Tongue (tissue), 2 donors: ENCODE data around the gene KIF18B. TPM values are rescaled to one million over a fixed set of nuclear protein-coding genes. Genes with fewer than 3 reads are reported as not detected.
A peak's percentile ranks its signal among the peaks of the same experiment; 100 is the strongest.

Experiments
- DNase-seq: peaks from one replicate; pipeline ENCODE4 v3.0.0-alpha.2; 2015
- total RNA-seq: library from RNA; depleted of rRNA; stranded (reverse); fragments of >200 nt; gene quantifications from one replicate; pipeline ENCODE4 v1.2.3, GENCODE V29; 2014

Gene KIF18B
- total RNA-seq, 1 donor from 2014 or later = 3.6 TPM

DNA sequence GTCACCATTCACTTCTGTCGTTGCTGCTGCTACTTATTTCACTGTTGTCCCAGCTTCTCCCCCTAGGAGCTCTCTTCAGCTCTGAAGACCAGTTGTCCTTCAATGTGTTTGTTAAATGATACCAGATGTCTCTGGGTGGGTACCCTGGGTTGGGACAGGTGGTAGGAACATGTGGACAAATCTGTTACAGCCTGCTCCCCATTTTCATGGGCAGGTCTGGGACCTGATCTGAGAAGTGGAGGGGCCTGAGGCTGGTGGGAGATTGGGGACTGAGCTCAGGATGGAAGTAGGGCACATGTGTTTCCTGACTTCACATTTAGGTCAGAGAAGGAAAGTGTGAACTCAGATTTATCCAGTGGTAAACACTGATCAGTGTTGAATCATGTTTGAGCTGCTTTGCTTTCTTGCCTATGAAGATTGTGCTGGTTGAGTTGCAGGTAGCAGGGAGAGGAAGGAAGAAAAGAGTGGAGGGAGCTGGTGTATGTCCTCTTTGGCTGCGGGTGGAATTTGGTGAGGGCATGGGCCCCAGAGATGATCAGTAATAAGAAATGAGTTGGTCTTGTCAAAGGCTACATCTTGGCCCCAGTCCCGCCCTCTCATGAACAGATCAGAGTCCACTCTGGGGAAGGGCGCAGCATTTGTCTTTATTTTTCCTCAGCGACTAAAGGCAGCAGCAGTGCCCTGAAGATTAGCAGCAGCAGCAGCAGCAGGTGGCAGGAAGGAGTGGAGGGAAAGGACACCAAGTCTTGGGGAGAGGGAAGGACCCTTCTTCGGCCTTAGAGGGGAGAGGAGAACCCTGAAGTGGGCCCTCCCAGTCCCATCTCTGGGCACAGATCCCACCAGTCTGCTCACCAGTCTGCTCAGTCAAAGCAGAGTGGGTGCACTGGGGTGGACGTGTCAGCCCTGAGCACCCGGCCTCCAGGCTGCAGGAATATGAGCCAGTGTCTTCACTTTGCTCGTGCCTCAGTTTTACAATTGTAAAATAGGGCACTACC lies 42.3 kb downstream of the KIF18B start:
- peak; percentile 57 for DNase-seq

- DNase-seq = no peak
These were observed 43.3 kb downstream of the KIF18B start for GRCh38 chr17:44904001-44904984.

DNA sequence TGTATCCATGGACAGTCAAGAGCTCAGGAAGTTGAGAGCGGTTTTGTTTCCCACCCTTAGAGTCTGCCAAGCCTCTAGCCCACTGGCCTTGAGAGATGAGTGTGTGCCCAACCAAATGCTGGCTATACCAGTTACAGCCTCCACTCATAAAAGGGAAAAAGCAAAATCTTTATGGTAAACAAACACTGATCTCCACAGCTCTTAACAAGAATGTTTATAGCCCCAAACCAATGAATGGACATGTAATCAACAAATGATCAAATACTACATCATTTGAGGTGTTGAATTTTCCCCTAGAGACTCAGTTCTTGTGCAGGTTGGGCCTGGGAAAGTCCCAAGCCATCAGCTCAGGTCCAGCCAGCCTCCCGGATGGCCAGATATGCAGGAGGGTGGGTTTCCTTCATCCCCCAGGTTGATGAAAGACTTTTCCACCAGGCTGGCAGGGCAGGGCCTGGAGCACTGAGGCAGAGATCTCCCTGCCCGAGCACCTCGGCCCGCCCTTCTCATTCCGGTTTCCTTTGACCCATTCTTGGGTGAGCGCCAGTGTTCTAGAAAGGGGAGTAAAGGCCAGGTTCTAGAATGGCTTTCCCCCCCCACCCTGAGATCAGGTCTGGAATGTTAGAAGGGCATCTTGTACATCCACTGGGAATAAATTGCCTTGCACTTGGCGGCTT lies 44.4 kb downstream of the KIF18B start:
- DNase-seq = no peak

DNA sequence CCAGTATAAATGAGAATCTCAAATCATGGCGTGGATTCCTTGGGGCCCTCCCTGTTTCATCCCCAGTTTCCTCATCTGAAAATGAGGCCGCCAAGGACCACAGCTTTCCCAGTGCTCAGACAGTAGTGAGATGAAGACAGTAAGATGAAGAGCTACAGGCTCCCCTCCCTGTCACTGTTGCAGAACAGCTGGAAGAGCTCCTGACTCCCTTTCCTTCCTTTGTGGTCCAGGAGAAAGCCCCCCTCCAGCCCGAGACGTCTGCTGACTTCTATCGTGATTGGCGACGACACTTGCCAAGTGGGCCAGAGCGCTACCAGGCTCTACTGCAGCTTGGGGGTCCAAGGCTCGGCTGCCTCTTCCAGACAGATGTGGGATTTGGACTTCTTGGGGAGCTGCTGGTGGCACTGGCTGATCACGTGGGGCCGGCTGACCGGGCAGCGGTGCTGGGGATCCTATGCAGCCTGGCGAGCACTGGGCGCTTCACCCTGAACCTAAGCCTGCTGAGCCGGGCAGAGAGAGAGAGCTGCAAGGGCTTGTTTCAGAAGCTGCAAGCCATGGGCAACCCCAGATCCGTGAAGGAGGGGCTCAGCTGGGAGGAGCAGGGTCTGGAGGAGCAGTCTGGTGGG lies 45.3 kb downstream of the KIF18B start:
- DNase-seq = no peak

- no peak for DNase-seq
These were observed 46.1 kb downstream of the KIF18B start for GRCh38 chr17:44901411-44901921.

- DNase-seq = peak; percentile 87
These were observed 46.7 kb downstream of the KIF18B start for GRCh38 chr17:44900894-44901293.

DNA sequence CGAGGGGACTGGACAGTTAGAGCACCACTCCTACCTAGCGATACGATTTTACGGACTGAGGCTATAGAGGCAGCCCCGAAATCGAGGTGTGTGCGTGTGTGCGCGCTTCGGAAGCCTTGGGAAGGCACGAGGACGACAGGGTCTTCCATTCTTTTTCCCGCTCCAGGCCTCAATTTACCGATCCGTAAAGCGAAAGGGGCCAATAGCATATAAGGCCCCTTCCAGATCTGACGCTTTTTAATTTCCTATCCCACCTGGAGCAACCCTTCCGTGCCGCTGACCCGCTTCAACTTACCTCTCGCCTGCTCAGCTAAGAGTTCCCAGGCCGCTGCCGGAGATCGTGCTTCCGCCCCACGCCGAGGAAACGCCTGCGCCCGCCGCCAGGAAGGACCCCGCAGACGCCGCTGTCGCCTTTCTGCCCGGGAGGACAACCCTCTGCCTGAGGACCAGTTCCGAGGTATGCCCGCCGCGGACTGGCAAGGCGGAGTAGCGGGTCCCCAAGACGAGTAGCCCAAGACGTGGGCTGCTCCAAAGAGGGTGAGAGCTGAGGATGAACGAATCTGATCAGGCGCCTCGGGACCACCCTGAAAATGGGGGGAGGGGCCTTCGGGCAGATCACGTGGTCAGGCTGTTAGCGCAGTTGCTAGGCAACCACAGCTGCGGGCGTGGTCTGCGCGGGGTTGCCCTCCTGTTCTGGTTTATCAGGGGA lies 48.3 kb downstream of the KIF18B start, which contains the start of gene EFTUD2:
Gene EFTUD2, minus strand, starts transcription at position 372 of the 709 bp plus-strand sequence. CDS start 4,924 bp downstream, outside the sequence.
- peak; percentile 96 for DNase-seq

GRCh38 chr17:44898768-44899073 lies 48.9 kb downstream of the KIF18B start:
- no peak for DNase-seq

- DNase-seq = no peak
These were observed 52.9 kb downstream of the KIF18B start for GRCh38 chr17:44894642-44895041.

DNA sequence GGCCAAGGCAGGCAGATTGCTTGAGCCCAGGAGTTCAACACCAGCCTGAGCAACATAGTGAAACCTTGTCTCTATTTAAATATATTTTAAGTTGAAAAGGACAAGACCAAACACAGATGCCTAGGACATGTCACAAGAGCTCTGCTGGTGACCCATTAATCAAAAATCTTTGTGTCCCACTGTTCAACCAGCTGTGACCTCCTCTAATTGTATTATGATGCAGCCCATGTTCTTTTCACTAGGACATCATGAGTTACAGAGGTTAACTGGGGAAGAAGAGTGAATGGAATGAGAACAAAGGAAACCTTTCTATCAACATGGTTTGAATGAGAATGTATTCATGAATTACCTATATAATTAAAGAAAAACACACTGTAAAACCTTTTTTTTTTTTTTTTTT lies 55.3 kb downstream of the KIF18B start:
- DNase-seq = no peak

DNA sequence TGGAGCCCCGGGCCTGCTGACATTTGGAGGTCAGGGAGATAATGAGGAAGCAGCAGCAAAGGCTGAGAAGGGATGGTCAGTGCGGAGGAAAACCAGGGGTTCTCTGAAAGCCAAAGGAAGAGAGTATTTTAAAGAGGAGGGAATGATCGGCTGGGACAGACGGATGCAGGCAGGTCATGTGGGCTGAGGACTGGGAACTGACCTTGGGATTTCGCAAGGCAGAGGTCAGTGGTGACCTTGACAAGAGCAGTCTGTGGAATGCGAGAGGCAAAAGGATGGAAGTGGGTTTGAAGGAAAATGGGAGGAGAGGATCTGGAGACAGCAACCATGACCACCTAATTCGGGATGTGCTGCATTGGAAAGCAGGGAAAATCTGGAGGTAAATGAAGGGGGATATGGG lies 58.6 kb downstream of the KIF18B start:
- DNase-seq = no peak

DNA sequence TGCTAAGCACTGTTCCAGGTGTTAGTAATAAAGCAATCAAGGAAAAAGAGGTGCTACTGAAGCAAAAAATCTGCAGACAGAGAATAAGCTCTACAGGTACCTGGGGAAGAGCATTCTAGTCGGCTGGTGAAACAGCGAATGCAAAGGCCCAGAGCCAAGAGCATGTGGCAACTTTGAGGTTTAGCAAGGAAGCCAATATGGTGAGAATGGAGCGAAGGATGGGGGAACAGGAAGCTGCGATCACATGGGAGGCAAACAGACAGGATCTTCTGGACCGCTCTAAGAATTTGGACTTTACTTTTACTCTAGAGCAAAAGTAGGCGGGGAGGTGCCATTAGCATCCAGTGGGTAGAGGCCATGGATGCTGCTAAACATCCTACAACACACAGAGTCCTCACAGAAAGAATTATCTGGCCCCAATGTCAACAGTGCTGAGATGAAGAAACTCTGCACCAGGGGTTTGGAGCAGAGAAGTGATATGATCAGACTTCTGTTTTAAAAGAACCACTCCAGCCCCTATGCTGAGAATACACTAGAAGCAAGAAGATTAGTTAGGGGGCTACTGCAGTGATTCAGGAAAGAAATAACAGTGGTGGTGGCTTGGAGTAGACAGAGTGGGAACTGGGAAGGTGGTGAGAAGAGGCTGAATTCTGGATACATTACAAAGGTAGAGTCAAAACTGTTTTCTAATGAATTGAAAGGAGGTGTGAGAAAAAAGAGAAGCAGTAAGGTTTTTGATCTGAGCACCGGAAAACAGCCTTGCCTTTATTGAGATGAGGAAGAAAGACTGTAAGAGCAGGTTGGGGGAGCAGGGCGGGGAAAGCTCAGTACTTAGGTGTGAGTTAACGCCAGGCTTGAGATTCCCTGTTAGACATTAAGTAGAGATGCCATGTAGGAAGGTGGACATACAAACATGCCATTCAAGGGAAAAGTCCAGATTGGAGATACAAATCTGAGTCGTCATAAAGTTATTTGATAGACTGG lies 59.3 kb downstream of the KIF18B start:
- no peak for DNase-seq

DNA sequence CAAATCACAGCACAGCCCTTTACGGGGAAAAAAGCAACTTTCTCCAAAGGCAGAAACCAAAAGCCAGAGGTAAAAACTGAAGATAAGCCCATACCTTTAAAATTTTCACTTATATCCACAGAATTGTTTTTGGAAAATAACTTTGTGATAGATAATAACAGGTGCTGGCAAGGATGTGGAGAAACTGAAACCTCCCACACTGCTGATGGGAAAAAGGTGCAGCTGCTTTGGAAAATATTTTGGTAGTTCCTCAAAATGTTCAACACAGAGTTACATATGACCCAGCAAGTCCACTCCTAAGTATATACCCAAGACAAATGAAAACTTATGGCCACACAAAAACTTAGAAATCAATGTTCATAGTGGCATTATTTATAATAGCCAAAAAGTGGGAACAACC lies 60.6 kb downstream of the KIF18B start:
- no peak for DNase-seq

GRCh38 chr17:44884941-44885340 lies 62.6 kb downstream of the KIF18B start:
- no peak for DNase-seq

DNA sequence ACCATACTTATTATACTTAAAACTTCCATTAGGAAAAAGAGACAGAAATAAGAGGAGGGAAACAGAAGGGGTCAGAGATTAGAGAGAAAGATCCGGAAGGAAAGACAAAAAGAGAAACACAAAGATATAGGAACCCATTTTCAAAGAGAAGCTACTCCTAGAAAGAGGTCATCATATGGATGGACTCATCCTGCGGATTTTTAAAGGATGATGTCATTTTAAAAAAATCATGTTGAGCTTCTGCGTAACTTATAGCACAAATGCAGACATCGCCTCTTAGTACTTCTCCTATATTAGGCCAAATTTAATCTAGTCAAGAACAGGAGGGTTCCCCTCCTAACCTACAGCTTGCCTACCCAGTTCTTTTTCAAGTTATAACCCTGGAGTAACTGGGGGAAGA lies 66.4 kb downstream of the KIF18B start:
- no peak for DNase-seq

- no peak for DNase-seq
These were observed 67.5 kb downstream of the KIF18B start for GRCh38 chr17:44880062-44880461.

GRCh38 chr17:44879376-44879775 lies 68.2 kb downstream of the KIF18B start:
- DNase-seq = no peak

GRCh38 chr17:44878627-44879221 lies 68.8 kb downstream of the KIF18B start:
- peak; percentile 73 for DNase-seq

DNA sequence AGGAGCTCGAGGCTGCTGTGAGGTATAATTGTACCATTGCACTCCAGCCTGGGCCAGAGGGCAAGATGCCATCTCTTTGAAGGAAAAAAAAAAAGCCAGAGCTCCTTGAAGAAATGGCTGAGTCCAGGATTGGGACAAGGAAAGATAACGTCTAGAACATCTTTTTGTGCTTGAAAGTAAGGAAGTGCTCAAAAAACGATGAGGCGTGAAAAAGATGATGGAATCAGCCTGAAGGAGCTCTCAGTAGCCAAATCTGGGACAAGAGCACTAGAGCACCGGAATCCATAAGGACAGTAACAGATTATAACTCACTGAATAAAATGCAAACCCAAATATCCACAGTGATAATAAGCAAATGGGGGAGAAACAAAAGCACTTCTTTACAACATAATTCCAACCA lies 70.5 kb downstream of the KIF18B start:
- no peak for DNase-seq
